Hematopoietic multipotent progenitor cell treated with erythropoietin and hydrocortisone succinate and interleukin-3 and kit ligand, for 4 days (in vitro differentiated cells): Measurements from ENCODE around the gene PIP5K1C.
"Not testable (repeated sequence)": the region's sequence is repeated elsewhere in the genome, so short reads cannot be mapped to it uniquely, and the experiment has no call there.

Experiments
- DNase-seq: peaks from one replicate; pipeline ENCODE4 v3.0.0-alpha.2; 2015

PIP5K1C gene

DNA sequence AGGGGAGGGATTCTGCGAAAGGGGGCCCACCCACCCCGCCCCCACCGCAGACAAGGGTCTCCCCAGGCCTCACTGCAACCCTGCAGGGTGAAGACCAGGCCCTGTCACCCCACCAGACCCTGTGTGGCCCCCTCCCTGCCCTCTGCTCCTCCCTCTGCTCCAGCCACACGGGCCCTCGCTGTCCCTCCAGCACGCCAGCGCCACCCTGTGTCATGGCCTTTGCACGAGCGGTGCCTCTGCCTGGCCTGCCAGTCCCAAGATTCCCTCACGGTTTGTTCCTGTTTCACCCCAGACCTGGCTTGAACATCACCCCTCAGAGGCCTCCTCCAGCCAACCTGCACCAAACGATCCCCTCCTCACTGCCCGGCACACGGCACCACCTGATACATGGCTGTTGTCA lies 27.3 kb downstream of the PIP5K1C start:
- DNase-seq, result no peak

DNA sequence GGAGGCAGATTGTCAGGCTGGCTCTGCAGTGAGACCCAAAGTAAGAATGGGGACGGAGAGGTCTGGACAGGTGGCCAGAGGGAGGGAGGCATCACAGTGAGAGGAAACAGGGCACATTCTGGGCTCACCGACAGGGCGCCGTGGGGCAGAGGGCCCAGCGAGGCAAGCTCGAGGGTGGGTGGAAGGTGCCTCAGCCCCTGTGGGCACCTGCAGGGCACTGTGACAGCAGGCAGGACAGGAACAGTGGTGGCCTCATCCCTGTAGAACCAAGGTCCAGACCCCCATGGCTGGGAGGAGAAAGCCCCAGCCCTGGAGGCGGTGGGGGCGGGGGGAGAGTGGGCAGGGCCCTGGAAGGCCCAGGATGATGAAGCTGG lies 27.7 kb downstream of the PIP5K1C start:
- DNase-seq, result no peak

DNA sequence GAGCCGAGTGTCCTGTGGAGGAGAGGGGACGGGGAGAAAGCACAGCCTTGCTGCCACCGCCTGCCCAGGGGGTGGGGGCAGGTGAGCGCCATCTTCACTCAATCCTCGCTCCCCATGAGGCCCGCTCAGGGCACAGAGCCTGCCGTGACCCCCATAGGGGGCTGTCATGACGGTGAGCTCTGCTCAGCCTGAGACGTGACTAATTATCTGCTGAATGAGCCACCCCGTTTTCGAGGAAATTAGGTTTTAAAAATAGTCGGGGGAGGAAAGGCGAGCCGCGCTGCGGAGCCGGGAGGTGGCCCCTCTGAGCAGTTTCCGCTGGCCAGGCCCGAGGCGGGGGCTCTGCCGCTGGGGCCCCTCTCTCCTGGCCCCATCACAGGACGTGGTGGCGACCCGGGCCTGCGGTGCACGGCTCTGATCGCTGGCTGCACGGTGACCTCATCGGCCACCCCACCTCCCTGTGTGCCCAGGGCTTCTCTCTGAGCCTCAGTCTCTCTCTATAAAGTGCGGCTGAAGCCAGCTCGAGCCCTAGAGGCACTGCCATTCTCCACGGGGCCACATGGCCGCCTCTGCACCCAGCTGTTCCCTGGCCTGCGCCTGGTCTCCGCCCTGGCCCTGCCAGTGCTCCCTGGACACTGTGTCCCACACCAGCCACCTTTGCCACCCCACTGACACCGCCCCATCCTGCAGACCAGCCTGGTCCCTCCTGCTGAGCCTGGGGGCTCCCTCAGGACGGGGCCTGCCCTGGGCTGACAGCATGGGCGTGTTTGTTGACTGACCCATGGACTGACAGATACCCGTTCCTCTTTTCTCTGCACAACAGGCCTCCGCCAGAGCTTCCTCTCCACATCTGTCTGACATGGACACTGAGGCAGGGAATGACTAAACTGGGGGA lies 28.3 kb downstream of the PIP5K1C start:
- peak; percentile 61 for DNase-seq

DNA sequence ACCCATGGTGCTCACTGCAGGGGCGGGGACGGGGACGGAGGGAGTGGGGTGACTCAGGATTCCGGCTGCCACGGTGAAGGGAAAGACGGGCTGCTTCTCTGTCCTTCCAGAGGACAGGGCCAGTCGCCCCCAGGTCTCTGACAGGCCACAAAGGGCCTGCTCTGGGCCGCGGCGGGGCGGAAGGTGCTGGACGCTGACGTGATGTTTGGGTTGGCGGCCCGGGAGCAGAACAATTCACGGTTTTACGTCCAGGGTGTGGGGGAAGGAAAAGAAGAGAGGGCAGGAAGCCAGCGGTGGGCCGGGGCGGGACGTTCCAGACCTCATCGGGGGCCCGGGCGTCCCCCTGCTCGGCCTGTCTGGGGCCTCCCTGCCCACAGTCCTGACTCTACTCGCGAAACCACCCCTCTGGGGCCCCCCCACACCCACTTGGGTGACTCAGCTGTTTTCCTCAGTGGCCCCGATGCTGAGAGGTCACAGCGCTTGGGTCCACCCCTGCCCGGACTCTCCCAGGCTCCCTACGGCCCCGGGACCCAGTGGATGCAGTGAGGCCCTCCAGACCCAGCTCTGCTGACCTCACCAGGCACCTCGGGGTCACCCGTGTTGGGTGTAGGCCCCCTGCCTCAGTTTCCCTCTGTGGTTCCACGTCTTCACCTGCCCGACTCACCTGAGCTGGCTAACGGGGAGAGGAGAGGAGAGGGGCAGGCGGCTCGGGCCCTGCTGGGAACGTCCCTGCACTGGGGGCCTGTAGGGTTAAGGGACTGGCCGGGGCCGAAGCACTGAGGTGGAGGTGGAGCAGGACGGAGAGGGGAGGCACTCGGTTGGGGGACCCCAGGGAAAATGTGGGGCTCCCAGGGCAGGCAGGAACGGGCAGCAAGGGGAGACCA lies 29.2 kb downstream of the PIP5K1C start:
- DNase-seq, result peak; percentile 81

DNA sequence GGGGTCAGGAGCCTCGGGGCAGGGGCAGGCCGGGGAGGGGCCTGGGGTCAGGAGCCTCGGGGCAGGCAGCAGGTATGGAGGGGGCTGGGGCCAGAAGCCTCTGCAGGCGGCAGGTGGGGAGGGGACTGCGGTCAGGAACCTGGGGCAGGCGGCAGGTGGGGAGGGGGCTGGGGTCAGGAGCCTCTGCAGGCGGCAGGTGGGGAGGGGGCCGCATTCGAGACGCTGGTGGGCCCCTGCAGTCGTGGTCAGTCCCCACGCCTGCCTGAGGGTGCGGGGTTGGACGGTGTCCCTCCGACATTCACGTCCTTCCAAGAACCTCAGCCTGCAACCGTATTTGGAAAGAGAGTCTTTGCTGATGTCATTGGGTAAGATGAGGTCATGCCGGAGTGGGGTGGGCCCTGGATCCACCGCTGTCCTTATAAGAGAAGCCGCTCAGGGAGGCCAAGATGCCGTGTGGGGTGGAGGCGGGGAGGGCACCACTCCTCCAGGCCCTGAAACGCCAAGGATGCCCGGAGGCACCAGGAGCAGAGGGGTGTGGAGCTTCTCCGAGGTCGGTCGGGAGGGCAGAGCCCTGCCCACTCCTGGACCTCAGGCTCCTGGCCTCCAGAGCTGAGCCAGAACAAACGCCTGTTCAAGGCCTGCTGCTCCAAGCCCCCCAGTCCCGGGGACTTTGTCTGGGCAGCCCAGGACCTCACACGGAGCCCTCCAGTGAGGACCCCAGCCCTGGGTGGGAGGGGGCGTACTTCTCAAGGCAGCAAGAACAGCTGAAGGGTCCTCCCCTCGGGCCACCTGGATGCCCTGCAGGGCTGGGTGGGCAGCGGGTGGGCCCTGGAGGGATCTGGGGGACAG lies 30.1 kb downstream of the PIP5K1C start:
- peak; percentile 50 for DNase-seq

DNA sequence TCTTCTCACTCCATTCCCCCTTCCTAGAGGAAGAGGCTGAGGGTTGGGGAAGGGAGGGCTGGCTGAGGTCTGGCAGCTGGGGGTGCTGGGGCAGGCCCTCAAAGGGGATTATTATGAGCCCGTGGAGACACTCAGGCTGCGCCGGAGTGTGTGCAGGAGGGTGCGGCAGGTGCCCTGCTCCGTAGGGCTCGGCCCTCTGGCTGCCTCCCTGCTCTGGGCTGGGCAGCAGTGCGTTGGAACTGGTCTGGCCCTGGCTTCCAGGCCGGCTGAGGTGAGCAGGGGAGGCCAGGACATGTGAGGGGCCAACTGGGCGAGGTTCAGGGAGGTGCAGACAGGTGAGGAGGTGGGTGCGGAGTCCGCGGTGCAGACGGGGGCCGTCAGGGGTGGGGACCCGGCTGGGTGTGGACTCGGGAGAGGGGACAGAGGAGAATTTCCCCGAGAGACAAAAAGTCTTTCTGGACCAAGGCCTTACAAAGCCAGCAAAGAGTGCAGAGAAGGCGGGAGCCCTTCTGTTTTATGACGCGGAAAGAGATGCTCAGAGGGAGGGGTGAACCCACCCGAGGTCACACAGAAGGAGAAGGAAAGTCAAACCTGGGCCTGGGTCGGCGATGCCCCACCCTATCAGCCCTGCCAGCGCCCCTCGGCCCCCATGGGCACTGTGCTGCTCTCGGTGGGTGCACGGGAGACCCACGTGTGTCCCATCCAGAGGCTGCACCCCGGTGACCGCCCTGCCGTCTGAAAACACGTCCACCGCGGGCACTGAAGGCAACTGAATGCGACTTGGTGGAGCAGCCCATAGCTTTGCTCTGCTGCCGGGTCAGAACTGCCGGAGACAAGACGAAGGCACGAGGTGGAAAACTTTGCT lies 31.0 kb downstream of the PIP5K1C start:
- DNase-seq, result no peak

DNA sequence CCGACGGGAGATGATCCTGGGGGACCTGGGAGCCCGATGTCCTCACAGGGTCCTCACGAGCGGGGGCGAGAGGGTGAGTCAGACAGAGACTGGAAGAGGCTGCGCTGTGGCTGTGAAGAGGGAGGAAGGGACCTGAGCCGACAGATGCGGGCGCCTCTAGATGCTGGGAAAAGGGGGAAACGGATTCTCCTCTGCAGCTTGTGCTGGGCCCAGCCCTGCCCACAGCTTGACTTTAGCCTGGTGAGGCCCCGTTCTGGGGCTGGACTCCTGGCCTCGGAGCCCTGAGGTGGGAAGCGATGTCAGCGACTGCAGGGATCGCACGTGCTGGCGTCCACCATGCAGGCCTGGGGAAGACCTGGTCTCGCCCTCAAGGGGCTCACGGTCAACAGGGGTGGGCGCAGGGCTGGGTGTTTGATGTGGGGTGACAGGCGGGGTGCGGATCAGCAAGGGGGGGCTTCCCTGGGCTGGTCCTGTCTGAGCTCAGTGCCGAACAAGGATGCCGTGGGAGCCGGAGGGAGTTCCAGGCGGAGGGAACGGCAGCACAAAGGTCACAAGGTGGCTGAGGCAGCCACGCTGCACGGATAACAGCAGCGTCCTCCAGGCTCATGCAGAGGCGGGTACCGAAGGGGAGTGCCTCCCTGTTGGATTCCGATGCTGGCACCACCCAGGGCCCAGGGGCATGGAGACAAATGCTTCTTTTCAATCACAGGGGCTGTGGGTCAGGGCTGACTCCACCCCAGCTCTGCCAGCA lies 31.8 kb downstream of the PIP5K1C start:
- no peak for DNase-seq

DNA sequence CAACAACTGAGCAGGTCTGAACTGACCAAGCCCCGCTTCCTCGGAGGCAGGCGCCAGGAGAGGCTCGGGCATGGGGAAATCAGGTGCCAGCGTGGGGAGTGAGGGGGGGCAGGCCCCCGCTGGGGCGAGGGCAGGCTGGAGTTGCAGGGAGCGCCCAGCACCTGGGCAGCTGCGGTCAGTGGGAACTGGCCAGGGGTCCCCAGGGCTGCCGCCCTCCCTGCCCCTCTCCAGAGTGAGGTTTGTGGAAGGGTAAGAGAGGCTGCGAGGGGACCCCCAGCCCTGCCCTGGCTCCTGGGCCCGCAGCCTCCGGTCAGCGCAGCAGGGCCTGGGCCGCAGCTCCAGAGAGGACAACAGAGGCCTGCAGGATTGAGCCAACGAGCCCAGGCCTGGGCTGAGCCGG lies 32.5 kb downstream of the PIP5K1C start:
- no peak for DNase-seq

DNA sequence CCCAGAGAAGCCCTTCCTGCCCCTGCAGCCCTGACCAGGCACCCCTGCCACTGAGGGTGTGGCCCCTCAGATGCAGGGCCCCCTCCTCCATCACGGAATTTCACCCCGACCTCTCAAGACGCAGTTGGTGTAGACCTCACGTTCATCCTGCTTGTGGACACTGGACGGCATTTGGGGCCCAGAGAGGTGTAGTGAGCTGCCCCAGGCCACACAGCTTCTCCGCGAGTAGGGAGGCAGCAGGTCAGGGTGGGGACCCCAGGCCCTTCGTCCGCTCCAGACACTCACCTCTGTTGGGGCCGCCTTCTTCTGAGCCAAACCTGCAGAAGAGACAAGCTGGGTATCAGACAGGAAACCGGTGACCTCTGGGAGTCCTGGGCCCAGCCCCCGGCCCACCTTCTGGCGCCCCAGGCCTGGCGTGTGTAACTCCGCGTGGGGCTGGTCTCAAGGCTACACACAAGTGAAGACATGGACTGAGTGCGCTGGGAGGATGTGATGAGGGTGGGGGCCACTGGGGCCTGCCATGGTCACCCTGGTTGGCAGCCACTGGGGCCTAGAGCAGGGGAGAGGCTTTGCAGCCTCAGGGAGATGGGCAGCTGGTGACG lies 33.1 kb downstream of the PIP5K1C start:
- DNase-seq, result no peak

DNA sequence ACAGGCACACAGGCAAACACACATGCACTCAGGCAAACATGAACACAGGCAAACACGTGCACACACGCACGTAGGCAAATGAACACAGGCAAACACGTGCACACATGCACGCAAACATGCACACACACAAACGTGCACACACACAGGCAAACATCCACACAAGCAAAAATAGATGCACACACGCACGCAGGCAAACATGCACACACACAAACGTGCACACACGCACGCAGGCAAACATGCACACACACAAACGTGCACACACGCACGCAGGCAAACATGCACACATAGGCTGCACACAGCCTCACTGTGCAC lies 33.8 kb downstream of the PIP5K1C start:
- not testable (repeated sequence) for DNase-seq

DNA sequence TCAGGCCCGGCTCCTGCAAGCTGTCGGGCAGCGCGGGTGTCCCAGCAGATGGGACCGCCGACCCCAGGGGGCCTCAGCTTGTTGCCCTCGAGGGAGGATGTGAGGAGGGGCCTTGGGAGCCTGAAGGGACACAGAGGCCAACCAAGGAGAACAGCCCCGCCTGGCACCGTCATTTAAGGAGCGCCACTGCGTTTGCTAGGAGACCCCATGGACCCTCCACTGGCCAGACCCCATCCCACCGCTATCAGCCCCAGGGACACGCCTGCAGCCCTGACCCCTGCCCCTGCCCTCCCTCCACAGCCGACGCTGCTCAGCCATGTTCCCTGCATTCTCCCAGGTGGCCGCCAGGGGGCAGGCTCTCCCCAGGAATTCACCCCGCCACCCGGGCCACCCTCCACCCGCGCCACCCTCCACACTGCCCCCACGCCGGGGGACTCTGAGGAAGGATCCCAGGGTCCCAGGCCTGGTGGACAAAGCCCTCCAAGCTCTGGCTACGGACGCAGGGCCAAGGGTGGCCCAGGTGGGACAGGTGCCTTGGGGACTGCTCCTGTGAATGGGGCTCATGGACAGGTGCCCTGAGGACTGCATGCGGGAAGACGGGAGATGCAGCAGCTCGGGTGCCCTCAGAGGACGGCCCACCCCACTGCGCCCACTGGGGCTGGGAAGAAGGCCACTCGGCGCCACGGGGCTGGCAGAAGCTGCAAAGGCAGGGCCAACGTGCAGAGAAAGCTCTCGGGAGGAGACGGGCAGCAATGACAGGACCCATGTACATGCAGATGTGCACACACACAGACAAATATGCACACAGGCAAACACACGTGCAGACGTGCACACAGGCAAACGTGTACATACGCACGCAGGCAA lies 34.4 kb downstream of the PIP5K1C start:
- DNase-seq, result peak; percentile 60

DNA sequence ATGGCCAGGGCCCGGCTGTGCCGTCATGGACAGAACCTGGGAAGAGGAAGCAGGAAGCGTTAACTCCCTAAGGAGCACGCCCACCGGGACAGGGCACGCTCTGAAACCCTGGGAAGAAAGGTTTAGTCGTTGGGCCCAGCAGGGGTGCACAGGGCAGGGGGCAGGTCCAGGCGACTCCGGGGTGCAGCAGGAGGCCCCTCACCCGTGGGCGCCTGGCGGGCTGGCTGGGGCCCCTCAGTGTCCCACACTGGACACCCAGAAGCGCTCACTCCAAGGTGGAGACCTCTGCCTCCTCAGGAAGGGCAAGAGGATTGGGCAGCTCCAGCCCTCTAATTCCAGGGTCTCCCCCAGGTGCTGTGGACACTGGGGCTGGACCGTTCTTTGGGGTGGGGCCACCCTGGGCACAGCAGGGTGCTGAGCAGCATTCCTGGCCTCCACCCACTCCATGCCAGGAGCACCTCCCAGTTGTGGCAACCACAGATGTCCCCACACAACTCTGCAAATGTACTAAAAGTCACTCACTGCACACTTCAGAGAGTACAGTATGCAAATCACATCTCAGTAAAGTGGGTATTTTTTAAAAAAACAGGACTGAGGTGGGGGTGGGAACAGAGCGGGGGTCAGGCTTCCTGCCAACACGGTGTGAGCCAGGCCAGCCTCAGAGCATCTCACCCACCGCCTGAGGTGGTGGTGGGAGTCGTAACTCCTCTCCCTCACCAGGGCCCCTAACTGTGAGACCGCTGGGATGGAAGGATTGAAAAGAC lies 35.2 kb downstream of the PIP5K1C start:
- DNase-seq, result no peak

DNA sequence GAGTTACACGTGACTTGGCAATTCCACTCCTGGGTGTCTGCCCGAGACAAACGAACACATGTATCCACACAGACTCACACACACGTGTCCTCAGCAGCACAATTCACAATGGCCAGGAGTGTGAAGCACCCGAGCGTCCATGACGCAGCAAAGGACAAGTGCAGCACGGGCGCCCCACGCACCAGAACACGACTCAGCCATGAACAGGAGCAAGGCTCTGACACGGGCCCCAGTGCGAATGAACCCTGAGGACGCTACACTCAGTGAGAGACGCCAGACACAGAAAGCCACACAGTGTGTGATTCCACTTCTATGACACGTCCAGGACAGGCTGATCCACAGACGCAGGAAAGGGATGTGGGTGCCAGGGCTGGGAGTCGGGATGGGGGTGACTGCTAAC lies 36.4 kb downstream of the PIP5K1C start:
- DNase-seq, result no peak

DNA sequence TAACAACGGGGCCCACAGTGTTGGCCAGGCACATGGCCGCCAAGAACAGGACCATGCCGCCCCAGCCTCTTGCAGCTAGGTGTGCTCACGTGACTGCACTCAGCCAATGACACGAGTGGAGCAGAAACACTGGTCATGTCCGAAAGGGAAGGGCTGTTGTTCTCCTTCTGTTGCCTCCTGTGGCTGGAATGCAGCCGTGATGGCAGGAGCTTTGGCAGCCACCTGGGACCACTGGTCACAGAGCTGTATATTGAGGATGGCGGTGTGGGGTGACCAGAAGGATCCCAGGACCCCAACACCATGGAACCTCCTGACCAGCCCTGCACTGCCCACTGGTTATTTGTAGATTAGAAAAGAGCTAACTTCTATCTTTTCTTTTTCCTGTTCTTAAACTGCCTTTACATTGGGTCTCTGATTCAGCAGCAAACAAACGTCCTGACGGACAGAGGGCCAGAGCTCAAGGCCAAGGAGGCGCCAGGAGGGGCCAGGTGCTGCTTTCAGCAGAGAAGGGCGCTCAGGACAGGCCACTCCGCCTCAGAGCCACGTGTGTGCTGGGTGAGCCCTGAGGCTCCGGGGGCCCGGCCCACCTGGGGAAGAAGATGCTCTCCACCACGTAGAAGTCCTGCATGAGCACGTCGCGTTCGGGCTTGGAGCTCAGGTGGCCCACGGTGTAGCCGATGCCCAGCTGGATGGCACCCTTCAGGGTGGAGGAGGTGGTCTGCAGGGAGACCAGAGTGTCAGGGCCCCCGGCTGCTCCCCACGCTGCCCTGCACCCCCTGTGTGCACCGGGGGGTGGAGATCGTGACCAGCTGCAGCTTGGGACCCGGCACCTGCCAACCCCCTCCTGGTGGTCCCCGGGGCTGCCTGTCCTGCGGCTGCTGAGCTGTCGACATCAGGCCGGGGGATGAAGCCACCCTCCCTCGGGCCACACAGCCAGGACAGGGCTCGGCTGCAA lies 38.7 kb downstream of the PIP5K1C start:
- DNase-seq, result no peak

DNA sequence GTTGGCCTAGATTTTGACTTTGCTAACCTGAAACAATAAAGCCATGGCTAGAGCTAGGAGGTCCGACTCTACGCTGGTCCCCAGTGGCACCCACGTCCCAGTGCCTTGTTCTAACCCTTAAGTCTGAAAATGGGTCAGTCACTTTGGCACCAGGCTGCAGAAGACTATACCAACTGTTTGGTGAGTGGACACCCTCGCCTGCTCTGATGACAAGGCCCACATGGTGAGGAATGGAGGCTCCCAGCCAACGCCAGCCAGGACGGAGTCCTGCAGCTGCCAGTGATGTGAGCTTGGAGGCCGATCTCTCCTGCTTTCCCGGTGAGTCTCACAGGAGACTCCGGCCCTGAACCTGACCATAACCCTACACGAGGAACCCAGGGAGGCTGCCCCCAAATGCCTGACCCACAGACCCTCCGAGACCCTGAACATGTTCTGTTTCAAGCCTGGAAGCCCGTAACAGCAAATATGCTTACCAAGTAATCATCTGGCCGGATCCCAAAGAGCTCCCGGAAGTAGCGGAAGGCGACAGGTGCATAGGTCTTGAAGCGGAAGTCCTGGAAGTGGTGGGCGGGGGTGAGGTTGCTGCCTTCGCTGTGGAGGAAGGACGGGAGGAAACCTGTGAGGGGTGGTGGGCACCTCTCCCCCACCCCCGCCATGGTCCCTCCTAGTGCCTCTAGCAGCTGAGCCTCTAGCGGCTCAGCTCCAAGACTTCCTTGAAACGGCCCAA lies 39.6 kb downstream of the PIP5K1C start:
- no peak for DNase-seq

DNA sequence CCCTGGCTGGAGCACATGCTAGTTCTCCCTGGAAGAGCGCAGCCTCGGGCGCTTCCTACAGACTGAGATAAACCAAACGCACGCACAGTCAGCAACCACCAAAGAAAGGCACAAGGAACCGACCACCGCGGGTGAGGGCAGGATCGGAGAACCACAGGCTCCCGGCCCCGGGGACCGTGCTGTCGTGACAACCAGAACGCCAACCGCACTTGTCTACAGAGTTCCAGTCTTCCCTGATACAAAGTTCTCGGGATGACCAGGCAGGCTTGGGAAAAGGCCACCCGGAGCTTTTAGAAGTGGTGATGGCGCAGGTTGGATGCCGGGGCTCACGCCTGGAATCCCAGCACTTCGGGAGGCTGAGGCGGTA lies 40.5 kb downstream of the PIP5K1C start:
- no peak for DNase-seq
